ENCODE measurements around the gene DGKI.

The DGKI gene

GRCh38 chr7:137642472-137642871 lies 204.3 kb downstream of the DGKI start:
- no peak for DNase-seq

GRCh38 chr7:137642031-137642430 lies 204.7 kb downstream of the DGKI start:
- no peak for DNase-seq

GRCh38 chr7:137636376-137636775 lies 210.4 kb downstream of the DGKI start:
- DNase-seq = no peak

DNA sequence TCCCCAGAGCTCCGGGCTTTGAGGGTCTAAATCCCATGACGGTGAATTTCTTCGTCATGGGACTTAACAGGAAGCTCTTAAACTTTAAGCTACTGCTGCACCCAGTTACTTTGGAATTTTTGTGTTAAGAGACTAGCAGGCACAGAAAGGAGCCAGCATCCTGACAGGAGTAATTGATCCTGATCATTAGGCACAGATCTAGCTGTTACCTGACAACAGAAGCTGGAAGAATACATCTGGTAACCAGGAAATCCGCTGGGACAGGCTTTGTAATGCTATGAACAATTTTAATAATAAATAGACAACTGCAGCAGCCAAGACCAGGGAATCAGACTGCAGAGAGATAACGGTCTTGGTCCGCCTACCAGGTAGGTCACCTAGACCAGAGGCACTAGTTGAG lies 210.9 kb downstream of the DGKI start:
- DNase-seq = no peak

DNA sequence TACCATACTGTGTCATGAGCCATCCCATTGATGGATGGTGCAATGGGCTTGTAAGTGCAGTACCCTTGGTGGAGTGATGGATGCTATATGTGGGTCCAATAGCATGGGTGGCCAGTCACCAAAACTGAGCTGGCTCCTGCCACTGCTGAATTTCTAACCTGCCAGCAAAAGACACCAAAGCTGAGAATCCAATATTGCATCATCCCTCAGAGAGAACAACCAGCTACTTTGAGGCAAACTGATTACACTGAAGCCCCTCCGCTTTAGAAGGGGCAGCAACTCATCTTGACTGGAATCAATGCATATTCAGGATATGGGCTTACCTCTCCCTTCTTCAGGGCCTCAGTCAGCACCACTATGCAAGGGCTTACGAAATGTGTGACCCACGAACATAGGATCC lies 211.6 kb downstream of the DGKI start:
- DNase-seq = no peak

GRCh38 chr7:137634356-137634755 lies 212.4 kb downstream of the DGKI start:
- no peak for DNase-seq

DNA sequence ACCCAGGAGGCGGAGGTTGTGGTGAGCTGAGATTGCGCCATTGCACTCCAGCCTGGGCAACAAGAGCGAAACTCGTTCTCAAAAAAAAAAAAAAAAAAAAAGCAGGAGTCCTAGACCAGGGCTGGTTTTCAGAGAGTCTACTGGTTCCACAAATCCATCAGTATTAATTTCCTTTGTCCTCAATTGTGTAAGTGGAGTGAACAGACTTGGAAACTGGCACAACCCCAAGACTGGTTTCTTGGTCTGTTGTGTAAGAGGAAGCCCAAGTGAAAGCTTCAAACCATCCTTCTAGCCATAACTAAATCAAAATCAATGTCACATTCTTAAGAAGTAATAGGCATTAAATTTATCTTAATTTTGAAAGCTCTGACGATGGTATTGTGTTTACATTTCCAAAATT lies 213.6 kb downstream of the DGKI start:
- no peak for DNase-seq

DNA sequence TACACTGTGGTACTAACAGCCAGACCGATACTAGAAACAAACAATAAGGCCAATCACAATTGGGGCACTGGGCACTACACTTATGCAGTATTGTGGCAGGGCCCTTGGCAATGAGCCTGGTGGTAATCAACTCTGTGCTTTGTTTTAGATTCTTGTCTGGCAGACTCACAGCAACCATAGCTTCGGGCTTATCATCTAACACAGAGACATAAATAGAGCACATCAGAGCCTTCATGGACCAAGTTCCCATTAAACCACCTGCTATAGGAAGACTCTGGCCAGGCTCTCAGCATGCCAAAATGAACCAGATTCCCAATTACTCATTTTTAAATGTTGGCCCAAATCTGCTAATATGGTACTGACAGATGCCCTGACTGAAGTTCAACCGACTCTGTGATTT lies 218.6 kb downstream of the DGKI start:
- no peak for DNase-seq

- DNase-seq = no peak
Observed at GRCh38 chr7:137626469-137627067, 220.2 kb downstream of the DGKI start.

DNA sequence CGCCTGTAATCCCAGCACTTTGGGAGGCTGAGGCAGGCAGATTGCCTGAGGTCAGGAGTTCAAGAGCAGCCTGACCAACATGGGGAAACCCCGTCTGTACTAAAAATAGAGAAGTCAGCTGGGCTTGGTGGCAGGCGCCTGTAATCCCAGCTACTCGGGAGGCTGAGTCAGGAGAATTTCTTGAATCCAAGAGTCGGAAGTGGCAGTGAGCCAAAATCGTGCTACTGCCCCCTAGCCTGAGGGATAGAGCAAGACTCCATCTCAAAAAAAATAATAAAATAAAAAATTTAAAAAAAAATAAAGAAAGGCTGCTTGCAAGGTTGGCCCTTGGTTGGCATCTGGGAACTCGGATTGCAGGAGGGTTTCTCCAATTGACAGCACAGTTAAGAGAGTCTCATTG lies 221.6 kb downstream of the DGKI start:
- no peak for DNase-seq

- DNase-seq = no peak
Observed at GRCh38 chr7:137619181-137619580, 227.6 kb downstream of the DGKI start.

DNA sequence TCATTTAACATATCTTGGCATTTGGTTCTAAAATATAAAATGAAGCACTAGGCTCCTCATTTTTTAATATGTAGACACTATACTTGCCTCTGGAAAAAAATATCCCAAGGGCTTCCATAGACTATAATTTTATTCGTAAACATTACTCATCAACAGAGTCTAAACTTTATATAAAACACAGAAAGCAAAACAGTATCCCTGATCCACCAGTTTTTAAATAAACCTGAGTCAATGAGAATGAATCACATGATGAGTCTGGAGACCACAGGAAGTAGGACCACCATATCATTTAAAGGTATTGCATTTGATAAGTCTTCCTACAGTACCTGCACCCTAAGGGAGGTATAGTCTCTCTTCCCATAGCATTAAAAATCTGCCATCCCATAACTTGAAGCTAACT lies 228.0 kb downstream of the DGKI start:
- no peak for DNase-seq

GRCh38 chr7:137613006-137613525 lies 233.7 kb downstream of the DGKI start:
- DNase-seq = no peak

DNA sequence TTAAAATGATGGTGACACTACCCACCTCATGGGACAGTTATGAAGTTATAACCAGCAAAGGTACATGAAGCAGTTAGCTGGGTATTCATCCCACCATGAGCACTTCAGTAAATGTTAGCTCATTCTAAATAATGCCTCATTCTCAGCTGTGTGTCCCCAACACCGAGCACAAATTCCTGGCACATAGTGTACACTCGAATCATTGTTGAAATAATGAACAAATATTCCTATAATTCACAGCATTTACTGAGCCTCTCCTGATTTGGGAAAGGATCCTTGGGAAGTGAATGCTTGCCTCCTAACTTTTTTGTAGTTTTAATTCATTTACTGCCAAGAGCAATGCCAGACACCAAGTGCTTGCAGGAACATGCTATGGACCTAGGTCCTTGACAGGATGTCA lies 235.2 kb downstream of the DGKI start:
- no peak for DNase-seq

DNA sequence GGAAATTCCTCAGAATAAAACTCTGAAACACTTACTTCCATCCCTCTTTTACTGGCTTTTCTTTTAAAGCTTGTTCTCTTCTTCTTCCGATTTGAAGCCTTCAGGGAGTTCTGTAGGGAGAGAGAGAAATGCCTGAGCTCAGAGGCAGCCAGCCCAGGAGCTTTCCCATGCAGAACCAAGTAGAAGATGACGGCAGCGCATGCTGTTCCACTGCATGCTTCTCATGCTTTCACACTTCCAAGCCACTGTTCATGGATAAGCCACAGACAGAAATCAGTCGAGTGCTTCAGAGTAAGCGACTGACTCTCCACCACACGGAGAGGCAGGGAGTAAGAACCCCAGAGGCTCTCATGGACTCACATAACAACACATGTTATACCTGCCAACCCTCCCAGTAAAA lies 237.3 kb downstream of the DGKI start:
- no peak for DNase-seq

DNA sequence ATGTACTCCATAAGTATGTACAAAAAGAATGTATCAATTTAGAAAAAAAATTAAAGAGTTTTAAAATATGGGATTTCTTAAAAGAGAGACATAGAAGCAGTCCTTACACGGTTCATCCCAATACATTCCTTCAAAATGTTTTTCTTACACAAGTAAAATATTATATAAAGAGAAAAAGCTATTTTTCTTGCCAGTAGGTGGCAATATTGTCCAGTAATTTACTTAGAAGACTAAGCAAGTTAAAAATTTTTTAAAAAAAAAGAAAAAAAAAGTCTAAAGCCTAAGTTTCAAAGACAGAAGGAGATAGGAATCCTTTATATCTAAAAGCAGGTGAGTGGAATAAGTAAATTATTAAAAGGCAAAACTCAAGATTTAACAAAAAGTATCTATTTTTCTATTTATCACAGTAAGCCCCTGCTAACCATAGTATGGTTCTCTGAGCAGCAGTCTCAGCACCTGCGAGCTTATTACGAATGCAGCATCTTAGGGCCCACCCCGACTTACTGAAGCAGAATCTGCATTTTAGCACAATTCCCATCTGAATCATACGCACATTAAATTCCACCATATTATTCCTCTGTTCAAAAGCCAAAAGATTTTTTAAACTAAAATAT lies 240.6 kb downstream of the DGKI start:
- peak; percentile 62 for DNase-seq

DNA sequence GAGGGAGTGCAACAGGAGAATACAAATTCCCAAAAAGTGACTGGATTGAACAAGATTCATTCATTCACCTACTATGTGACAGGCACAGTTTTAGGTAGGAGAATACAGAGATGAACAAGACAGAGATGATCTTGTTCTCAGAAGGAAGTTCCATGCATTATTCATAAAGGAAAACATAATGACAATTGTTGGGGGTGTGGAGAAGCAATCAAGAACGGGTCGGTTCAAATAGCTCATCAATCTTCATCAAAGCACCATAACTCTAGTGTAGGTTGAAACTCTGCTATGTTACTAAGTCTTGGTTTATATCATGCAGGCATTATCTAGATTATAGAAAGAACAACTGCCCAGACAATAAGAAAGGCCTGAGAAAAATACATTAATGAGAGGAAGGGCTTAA lies 243.7 kb downstream of the DGKI start:
- no peak for DNase-seq

GRCh38 chr7:137601642-137602041 lies 245.1 kb downstream of the DGKI start:
- no peak for DNase-seq

DNA sequence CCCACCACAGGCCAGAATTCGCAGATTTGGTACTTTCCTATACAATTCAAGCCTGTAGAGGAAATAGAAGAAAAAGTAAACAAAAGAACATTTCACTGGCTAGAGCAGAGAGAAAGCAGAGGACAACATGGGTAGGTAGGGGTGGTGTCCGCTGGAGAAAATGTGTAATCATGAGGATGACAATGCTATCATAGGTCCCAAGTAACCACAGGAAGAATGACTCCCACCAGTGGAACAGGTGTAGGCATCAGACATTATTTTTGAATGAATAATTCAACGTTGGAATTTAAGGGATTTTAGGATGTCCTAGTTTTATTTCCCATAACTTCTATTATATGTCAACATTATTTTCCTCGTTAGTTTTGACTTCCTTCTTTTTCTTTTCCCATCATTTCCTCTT lies 248.9 kb downstream of the DGKI start:
- DNase-seq = no peak

- no peak for DNase-seq
Observed at GRCh38 chr7:137593115-137593711, 253.6 kb downstream of the DGKI start.

DNA sequence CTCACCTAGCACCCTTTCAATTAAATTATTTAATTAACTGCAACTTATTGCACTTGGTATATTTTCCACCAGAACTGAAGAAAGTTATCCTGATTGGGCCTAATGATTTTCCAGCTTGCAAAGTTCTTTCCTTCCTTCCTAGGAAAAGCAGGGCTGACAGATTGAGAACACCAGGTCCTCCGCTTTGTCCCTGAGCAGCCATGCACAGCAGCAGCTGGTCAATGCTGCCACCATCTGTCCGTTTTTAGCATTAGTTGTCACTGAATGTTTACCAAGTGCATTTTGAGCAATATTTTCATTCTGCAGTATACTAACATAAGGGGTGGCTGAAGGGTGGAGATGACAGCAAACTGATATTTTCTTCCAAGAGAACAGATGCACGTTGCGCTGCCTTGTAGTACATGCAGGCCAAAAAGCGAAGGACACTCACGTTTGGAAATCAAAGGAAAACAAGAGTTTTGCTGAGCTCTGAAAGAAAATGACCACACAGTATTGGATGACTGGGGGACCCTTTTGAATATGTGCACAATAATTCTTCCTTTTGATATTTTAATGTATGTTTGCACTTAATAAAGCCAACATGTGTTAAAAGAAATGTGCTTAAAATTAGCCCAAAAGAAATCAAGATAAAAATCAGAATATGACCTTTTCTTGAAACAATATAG lies 254.4 kb downstream of the DGKI start:
- peak; percentile 34 for DNase-seq

DNA sequence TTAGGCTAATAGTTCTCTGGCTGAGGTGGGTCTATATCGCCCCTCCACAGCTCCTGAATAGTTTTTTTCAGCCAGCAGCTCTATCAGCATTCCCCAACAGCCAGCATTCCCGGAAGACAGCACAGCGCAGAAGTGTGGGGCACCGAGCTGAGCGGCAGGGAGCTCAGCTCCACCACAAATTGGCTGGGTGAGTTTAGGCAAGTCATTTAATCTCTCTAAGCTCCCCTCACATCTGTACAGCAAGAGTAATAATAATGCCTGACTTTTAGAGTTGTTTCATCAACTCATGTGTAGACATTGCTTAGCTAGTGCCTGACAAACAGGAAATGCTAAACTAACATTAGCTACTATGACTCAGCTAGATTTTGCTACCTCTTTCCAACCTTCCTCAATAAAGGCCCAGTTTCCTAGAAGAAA lies 255.3 kb downstream of the DGKI start:
- DNase-seq = no peak

- DNase-seq = no peak
Observed at GRCh38 chr7:137590756-137591305, 255.9 kb downstream of the DGKI start.

Data from NCI-H526 treated with DMSO at 0.1 percent for 48 hours (cell line).